Skeletal muscle tissue (tissue), 4 donors: Measurements from ENCODE around the gene SLC39A10. TPM values are rescaled to one million over a fixed set of nuclear protein-coding genes. Genes with fewer than 3 reads are reported as not detected.
"Not testable (repeated sequence)": the region's sequence is repeated elsewhere in the genome, so short reads cannot be mapped to it uniquely, and the experiment has no call there.

Source experiments
- H3K27ac ChIP-seq: one replicate; pipeline ENCODE4 v1.7.0; 2013; ENCODE audit warnings: mild to moderate bottlenecking, low read depth, low read length, inconsistent platforms
- H3K27me3 ChIP-seq, 3 donors: one replicate each; pipeline ENCODE4 v1.7.0; 2013; ENCODE audit warnings: low read length in 3 of 3; ENCODE audit not compliant: control insufficient read depth in 3 of 3, insufficient read depth in 3 of 3
- H3K36me3 ChIP-seq, 3 donors: one replicate each; pipeline ENCODE4 v1.7.0; 2013; ENCODE audit warnings: low read length in 3 of 3; ENCODE audit not compliant: control insufficient read depth in 3 of 3, insufficient read depth in 3 of 3
- H3K4me1 ChIP-seq, 3 donors: one replicate each; pipeline ENCODE4 v1.7.0; 2013; ENCODE audit warnings: low read length in 3 of 3, mild to moderate bottlenecking in 3 of 3; ENCODE audit not compliant: control insufficient read depth in 3 of 3, insufficient read depth in 3 of 3
- H3K4me3 ChIP-seq, 3 donors: one replicate each; pipeline ENCODE4 v1.7.0; 2013; ENCODE audit warnings: low read length in 3 of 3
- H3K9ac ChIP-seq, 3 donors: one replicate each; pipeline ENCODE4 v1.7.0; 2013; ENCODE audit warnings: low read length in 3 of 3, mild to moderate bottlenecking in 3 of 3, moderate library complexity in 2 of 3, low read depth in 1 of 3
- H3K9me3 ChIP-seq, 3 donors: one replicate each; pipeline ENCODE4 v1.7.0; 2013; ENCODE audit warnings: low read length in 3 of 3; ENCODE audit not compliant: control insufficient read depth in 3 of 3
- total RNA-seq: library from RNA; depleted of rRNA; stranded (reverse); fragments of >200 nt; gene quantifications from one replicate; pipeline ENCODE4 v1.2.3, GENCODE V29; 2014
- donor health status: Osteomylitis.

Gene SLC39A10
- total RNA-seq, 1 donor from 2014 or later, result 21.9 TPM

DNA sequence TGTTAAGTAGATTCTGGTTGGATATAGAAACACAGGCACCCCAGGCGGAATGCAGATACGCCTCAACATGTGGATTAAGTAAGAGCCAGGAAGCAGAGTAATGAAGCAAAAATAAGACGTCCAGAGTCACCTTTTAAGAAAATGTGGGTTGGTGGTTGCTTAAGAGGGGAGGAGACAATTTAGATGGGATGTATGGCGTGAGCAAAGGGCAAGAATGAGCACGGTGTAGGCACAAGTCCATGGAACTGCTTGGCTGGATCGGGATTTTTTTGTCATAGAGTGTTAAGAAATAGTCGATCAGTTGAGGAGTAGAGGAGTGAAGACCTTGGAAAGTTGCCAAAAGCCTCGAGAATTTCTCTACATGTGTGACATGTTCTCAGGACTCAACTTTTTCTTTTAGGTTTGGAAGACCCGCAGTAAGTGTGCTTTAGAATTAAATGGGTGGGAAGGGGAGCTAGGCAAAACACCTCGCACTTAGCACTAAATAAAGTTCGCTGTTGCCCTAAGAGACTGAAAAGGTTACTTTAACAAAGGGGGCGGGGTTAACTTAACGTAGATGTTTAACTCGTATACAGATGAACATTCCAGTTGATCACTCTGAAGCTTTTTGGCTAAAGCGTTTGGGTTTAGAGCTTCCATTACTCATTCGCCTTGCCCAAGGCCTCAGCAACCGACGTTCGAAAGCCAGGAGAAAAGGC, 716 bp upstream of the SLC39A10 start:
- Histone ChIP-seq H3K36me3 (no peaks in the 10 kb centered on the region), H3K9me3 (no peaks in the 10 kb centered on the region), H3K9ac (peak overlapping the region; percentile 71 to 92 (median 75)), H3K4me3 (peak overlapping the region; percentile 80 to 90 (median 86)), H3K4me1 (peaks cover 0 to 16% (median 16%) of the 10 kb centered on the region in 3 donors), H3K27ac (peak overlapping the region; percentile 94), H3K27me3 (no peaks in the 10 kb centered on the region)

DNA sequence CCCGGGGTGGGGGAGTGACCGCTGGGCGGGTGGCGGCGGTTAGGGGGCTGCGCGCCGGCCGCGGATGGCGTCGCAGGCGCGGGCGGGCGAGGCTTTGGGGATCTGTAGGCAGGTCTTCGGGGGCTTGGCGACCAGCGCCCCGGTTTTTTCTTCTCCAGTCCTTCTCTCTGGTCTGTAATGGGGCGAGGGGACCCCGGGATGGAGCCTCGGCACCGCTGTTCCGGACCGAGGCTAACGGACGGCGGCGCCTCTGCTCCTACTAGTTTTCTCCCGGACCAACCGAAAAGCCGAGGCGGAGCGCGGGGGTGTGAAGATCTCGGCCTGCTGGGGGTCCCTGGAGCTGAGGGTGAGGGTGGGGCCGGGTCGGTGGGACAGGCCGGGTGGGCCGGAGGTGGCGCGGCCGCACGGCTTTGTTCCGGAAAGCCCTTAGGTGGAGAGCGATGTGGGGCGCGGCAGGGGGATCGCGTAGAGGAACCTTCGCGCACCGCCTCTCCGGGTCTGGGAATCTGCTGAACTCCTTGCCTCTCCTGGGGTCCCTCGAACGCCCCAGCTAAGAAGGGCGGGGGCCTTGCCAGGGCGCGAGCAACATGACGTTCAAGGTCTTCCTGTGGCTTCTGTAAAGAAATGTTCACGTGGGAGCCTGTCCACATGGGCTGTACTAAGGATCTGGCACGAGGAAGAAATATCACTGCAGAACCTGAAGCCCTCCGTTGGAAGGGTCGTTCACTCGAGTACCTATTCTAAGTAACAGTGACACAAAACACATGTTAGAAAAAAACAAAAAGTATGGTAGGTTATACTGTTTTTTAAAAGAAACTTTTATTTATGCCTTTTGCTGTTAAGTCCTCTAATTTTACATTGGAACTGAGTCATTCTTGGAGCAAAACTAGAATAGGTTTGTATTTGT, 861 bp downstream of the SLC39A10 start:
- no peaks in the 10 kb centered on the region for H3K9me3 ChIP-seq
- peak overlapping the region; percentile 80 to 90 (median 86) for H3K4me3 ChIP-seq
- peak overlapping the region; percentile 90 to 92 (median 92) for H3K9ac ChIP-seq
- peak overlapping the region; percentile 94 for H3K27ac ChIP-seq
- H3K4me1 ChIP-seq, result peaks cover 0 to 16% (median 16%) of the 10 kb centered on the region in 3 donors
- H3K36me3 ChIP-seq, result no peaks in the 10 kb centered on the region
- no peaks in the 10 kb centered on the region for H3K27me3 ChIP-seq

DNA sequence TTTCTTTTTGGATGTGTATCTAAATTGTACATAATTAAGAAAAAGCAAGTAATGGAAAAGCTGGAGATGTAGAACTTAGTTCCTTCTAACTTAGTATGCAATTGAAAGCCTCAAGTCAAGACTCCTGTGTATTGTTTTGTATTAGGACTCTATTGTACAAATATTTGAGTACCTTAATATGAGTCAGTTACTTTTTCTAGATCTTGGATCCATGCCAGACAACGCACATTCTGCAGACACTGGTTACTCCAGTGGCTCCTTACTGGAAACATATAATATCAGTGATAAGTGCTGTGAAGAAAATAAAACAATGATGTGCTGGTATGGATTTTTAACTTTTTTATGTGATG, 1.5 kb downstream of the SLC39A10 start:
- Histone ChIP-seq H3K36me3 (no peaks in the 10 kb centered on the region), H3K9me3 (no peaks in the 10 kb centered on the region), H3K27ac (peak overlapping the region; percentile 94), H3K4me1 (peaks cover 0 to 16% (median 16%) of the 10 kb centered on the region in 3 donors), H3K4me3 (peak overlapping the region; percentile 80 to 90 (median 86)), H3K9ac (peak overlapping the region; percentile 90 to 92 (median 92)), H3K27me3 (no peaks in the 10 kb centered on the region)

DNA sequence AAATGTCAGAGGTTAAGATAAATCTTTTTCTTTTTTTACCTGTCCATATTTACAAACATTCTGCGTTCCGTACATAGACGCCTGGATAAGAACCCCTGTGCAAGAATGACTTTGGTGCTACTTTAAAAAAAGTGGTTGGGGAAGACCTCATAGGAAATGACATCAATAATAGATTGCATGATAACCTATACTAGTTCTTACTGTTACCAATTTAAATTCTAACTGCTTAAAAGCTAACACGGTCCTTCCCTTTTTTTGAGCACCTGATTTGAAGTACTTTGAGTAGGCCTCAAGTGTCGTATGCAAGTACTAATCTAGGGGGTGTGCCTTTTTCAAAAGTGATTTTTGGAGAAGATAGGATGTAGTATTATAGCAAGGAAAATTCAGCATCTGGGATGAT, 2.1 kb downstream of the SLC39A10 start:
- no peaks in the 10 kb centered on the region for H3K36me3 ChIP-seq
- H3K4me1 ChIP-seq, result peaks cover 0 to 16% (median 16%) of the 10 kb centered on the region in 3 donors
- peak overlapping the region in 1 of 3 donors; percentile 92 for H3K9ac ChIP-seq
- no peaks in the 10 kb centered on the region for H3K27me3 ChIP-seq
- H3K9me3 ChIP-seq, result no peaks in the 10 kb centered on the region
- H3K4me3 ChIP-seq, result peak overlapping the region in 1 of 3 donors; percentile 90
- no peak overlapping the region for H3K27ac ChIP-seq

- Histone ChIP-seq H3K9ac (no peak overlapping the region), H3K27me3 (no peaks in the 10 kb centered on the region), H3K27ac (no peak overlapping the region)
These were observed 3.2 kb downstream of the SLC39A10 start for GRCh38 chr2:195659982-195660890.

DNA sequence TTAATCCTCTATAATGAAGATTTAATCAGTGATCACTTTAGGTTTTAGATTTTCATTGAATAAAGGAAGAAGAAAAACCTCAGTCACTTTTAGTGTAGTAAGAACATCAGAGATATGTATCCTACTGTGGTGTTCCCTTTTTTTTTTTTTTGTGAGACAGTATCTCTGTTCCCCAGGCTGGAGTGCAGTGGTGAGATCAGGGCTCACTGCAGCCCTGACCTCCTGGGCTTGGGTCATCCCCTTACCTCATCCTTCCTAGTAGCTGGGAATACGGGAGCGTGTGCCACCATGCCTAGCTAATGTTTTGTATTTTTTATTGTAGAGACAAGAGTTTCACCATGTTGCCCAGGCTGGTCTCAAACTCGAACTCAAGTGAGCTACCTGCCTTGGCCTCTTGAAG, 5.1 kb downstream of the SLC39A10 start:
- no peaks in the 10 kb centered on the region for H3K27me3 ChIP-seq
- H3K9me3 ChIP-seq, result no peaks in the 10 kb centered on the region
- H3K4me1 ChIP-seq, result peaks cover 0 to 13% (median 12%) of the 10 kb centered on the region in 3 donors
- H3K27ac ChIP-seq, result no peak overlapping the region
- no peak overlapping the region for H3K9ac ChIP-seq
- no peaks in the 10 kb centered on the region for H3K36me3 ChIP-seq
- H3K4me3 ChIP-seq, result no peak overlapping the region

More at GRCh38 chr2:195659982-195660890, 3.2 kb downstream of the SLC39A10 start:
- Histone ChIP-seq H3K9me3 (no peaks in the 10 kb centered on the region), H3K4me3 (no peak overlapping the region), H3K36me3 (no peaks in the 10 kb centered on the region), H3K4me1 (peaks cover 0 to 16% (median 16%) of the 10 kb centered on the region in 3 donors)

- H3K4me3 ChIP-seq, result no peak overlapping the region
- no peaks in the 10 kb centered on the region for H3K9me3 ChIP-seq
- H3K4me1 ChIP-seq, result peaks cover 0 to 12% (median 10%) of the 10 kb centered on the region in 3 donors
- no peak overlapping the region for H3K27ac ChIP-seq
- H3K9ac ChIP-seq, result no peak overlapping the region
- no peaks in the 10 kb centered on the region for H3K36me3 ChIP-seq
- no peaks in the 10 kb centered on the region for H3K27me3 ChIP-seq
These were observed 6.0 kb downstream of the SLC39A10 start for GRCh38 chr2:195663007-195663406.

DNA sequence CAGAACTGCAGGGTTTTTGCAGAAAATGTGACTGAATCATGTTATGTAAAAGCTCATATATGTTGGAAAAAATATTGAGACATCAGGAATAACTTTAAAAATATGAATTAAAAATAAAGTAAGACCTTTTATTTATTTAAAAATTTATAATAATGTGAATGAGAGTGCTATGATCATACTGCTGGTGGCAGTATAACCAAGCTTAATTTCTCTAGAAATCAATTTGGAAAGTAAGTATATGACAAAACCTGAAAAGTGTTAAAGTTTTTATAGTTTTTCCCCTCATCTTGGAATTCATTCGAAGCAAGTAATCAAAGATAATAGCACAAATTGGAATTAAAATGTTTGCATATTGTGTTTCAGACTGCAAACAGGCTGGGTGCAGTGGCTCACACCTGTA, 7.5 kb downstream of the SLC39A10 start:
- Histone ChIP-seq H3K9me3 (no peaks in the 10 kb centered on the region), H3K36me3 (no peaks in the 10 kb centered on the region), H3K4me3 (no peak overlapping the region), H3K27me3 (no peaks in the 10 kb centered on the region), H3K9ac (no peak overlapping the region), H3K4me1 (peaks cover 0 to 4% (median 2%) of the 10 kb centered on the region in 3 donors), H3K27ac (no peak overlapping the region)

DNA sequence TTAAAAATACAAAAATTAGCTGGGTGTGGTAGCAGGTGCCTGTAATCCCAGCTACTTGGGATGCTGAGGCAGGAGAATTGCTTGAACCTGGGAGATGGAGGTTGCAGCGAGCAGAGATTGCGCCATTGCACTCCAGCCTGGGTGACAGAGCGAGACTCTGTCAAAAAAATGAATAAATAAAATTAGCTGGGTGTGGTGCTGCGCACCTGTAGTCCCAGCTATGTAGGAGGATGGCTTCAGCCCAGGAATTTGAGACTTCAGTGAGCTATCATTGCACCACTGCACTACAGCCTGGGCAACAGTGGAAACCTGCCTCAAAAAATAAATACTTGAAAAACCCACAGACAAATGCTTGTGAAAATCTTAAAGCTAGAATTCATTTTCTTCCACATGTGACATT, 8.1 kb downstream of the SLC39A10 start:
- not testable (repeated sequence) for H3K9ac ChIP-seq, H3K36me3 ChIP-seq, H3K27me3 ChIP-seq, H3K9me3 ChIP-seq, H3K4me1 ChIP-seq, H3K27ac ChIP-seq, H3K4me3 ChIP-seq
